HUES64 (cell line): ENCODE results near the gene SNIP1.
"Not testable (repeated sequence)": the region's sequence is repeated elsewhere in the genome, so short reads cannot be mapped to it uniquely, and the experiment has no call there.

Experiments
- H3K27ac ChIP-seq: 2 replicates; pipeline ENCODE4 v1.7.0; 2013; ENCODE audit warnings: low read depth, low read length, inconsistent platforms
- H3K27me3 ChIP-seq: 2 replicates; pipeline ENCODE4 v1.6.1; 2013; ENCODE audit warnings: mild to moderate bottlenecking, low read length; ENCODE audit not compliant: insufficient read depth
- H3K36me3 ChIP-seq: 2 replicates; pipeline ENCODE4 v1.6.1; 2013; ENCODE audit warnings: mild to moderate bottlenecking, low read length; ENCODE audit not compliant: insufficient read depth
- H3K4me1 ChIP-seq: 2 replicates; pipeline ENCODE4 v1.6.1; 2013; ENCODE audit warnings: mild to moderate bottlenecking, low read length, moderate library complexity; ENCODE audit not compliant: insufficient read depth
- H3K4me3 ChIP-seq: 2 replicates; pipeline ENCODE4 v1.5.1; 2013; ENCODE audit warnings: mild to moderate bottlenecking, low read length, moderate library complexity
- H3K9ac ChIP-seq: 2 replicates; pipeline ENCODE4 v1.6.1; 2013; ENCODE audit warnings: mild to moderate bottlenecking, low read depth, low read length
- H3K9me3 ChIP-seq: 2 replicates; pipeline ENCODE4 v1.6.1; 2013; ENCODE audit warnings: low read depth, low read length; ENCODE audit not compliant: insufficient read depth
- WGBS: fragments of 150-250, 120-280 bp; methylation state at CpG from one replicate; pipeline ENCODE4 v1.1.7; 2013; ENCODE audit warnings: missing lambda C conversion rate; 5-methylcytosine and 5-hydroxymethylcytosine counted together

Gene SNIP1

GRCh38 chr1:37532418-37533156 lies 21.5 kb downstream of the SNIP1 start:
- H3K9ac ChIP-seq, H3K27me3 ChIP-seq, H3K4me3 ChIP-seq, H3K9me3 ChIP-seq, H3K4me1 ChIP-seq, H3K27ac ChIP-seq: not testable (repeated sequence)
- 97% methylated on average over 4 of the region's 4 CpGs for WGBS
- peaks cover 25% of the 10 kb centered on the region for H3K36me3 ChIP-seq

- not testable (repeated sequence) for H3K27ac ChIP-seq, H3K4me1 ChIP-seq, H3K9ac ChIP-seq, H3K4me3 ChIP-seq, H3K27me3 ChIP-seq, H3K9me3 ChIP-seq, H3K36me3 ChIP-seq
- WGBS, result 100% methylated on average over 1 of the region's 1 CpG
Observed at GRCh38 chr1:37529888-37530287, 24.2 kb downstream of the SNIP1 start.

- H3K27ac ChIP-seq, result no peak overlapping the region
- peaks cover 9% of the 10 kb centered on the region for H3K27me3 ChIP-seq
- H3K4me3 ChIP-seq, result no peak overlapping the region
- no peaks in the 10 kb centered on the region for H3K36me3 ChIP-seq
- peaks cover 7% of the 10 kb centered on the region for H3K4me1 ChIP-seq
- no peak overlapping the region for H3K9ac ChIP-seq
- no peaks in the 10 kb centered on the region for H3K9me3 ChIP-seq
Observed at GRCh38 chr1:37519613-37520012, 34.5 kb downstream of the SNIP1 start.

GRCh38 chr1:37518929-37519328 lies 35.2 kb downstream of the SNIP1 start:
- H3K4me1 ChIP-seq, H3K4me3 ChIP-seq, H3K27ac ChIP-seq, H3K9ac ChIP-seq, H3K36me3 ChIP-seq, H3K9me3 ChIP-seq, H3K27me3 ChIP-seq: not testable (repeated sequence)
- 77% methylated on average over 15 of the region's 15 CpGs for WGBS

- not testable (repeated sequence) for H3K36me3 ChIP-seq, H3K9ac ChIP-seq, H3K4me3 ChIP-seq, H3K9me3 ChIP-seq, H3K27me3 ChIP-seq, H3K27ac ChIP-seq
- peaks cover 13% of the 10 kb centered on the region for H3K4me1 ChIP-seq
- 95% methylated on average over 24 of the region's 31 CpGs for WGBS
Observed at GRCh38 chr1:37518241-37518640, 35.9 kb downstream of the SNIP1 start.

GRCh38 chr1:37517569-37517968 lies 36.5 kb downstream of the SNIP1 start:
- 91% methylated on average over 1 of the region's 1 CpG for WGBS
- H3K4me3 ChIP-seq, result no peak overlapping the region
- no peak overlapping the region for H3K27ac ChIP-seq
- H3K9ac ChIP-seq, result no peak overlapping the region
- peaks cover 6% of the 10 kb centered on the region for H3K36me3 ChIP-seq
- H3K4me1 ChIP-seq, result peaks cover 13% of the 10 kb centered on the region
- H3K27me3 ChIP-seq, result peaks cover 9% of the 10 kb centered on the region
- H3K9me3 ChIP-seq, result no peaks in the 10 kb centered on the region

GRCh38 chr1:37515185-37516034 lies 38.7 kb downstream of the SNIP1 start:
- Histone ChIP-seq H3K9ac (peak overlapping the region; percentile 84), H3K4me3 (peak overlapping the region; percentile 89), H3K36me3 (peaks cover 23% of the 10 kb centered on the region), H3K27ac (peak overlapping the region; percentile 90), H3K4me1 (peaks cover 13% of the 10 kb centered on the region), H3K27me3 (peaks cover 9% of the 10 kb centered on the region), H3K9me3 (no peaks in the 10 kb centered on the region)
- 69% methylated on average over 16 of the region's 18 CpGs for WGBS

GRCh38 chr1:37514350-37515184 lies 39.5 kb downstream of the SNIP1 start, which contains the start of gene MEAF6:
TSS of gene MEAF6 (minus strand) at chr1:37514766. CDS start at chr1:37514746, 20 bp downstream.
- H3K27ac ChIP-seq, result peak within 1 kb of the TSS; percentile 90
- WGBS, result under 1% methylated on average over 100 of the region's 100 CpGs
- no peaks in the 10 kb centered on the region for H3K9me3 ChIP-seq

GRCh38 chr1:37513795-37514349 lies 40.2 kb downstream of the SNIP1 start:
- peaks cover 9% of the 10 kb centered on the region for H3K27me3 ChIP-seq
- H3K4me3 ChIP-seq, result peak overlapping the region; percentile 89
- peaks cover 13% of the 10 kb centered on the region for H3K4me1 ChIP-seq
- no peaks in the 10 kb centered on the region for H3K9me3 ChIP-seq
- no peak overlapping the region for H3K9ac ChIP-seq
- H3K27ac ChIP-seq, result no peak overlapping the region
- H3K36me3 ChIP-seq, result peaks cover 25% of the 10 kb centered on the region
- WGBS, result 4% methylated on average over 25 of the region's 26 CpGs

More at GRCh38 chr1:37514350-37515184, 39.5 kb downstream of the SNIP1 start, which contains the start of gene MEAF6:
- Histone ChIP-seq H3K9ac (peak within 1 kb of the TSS; percentile 84), H3K4me1 (peaks cover 13% of the 10 kb centered on the region), H3K4me3 (peak within 1 kb of the TSS; percentile 89), H3K36me3 (peaks cover 23% of the 10 kb centered on the region), H3K27me3 (peaks cover 9% of the 10 kb centered on the region)

GRCh38 chr1:37509181-37509580 lies 44.9 kb downstream of the SNIP1 start:
- WGBS, result 86% methylated on average over 4 of the region's 4 CpGs
- Histone ChIP-seq H3K9me3 (no peaks in the 10 kb centered on the region), H3K27me3 (no peaks in the 10 kb centered on the region), H3K36me3 (peaks cover 61% of the 10 kb centered on the region), H3K4me1 (peaks cover 5% of the 10 kb centered on the region; the same call in 1 of the 2 replicates), H3K27ac (no peak overlapping the region), H3K4me3 (no peak overlapping the region), H3K9ac (no peak overlapping the region)
